ENCODE data around the gene ARMH4. TPM values are rescaled to one million over a fixed set of nuclear protein-coding genes. Genes with fewer than 3 reads are reported as not detected.

ARMH4 gene
- total RNA-seq, 2 donors from 2014 or later, result 17.3 to 30.7 TPM

GRCh38 chr14:58059126-58059525 lies 92.9 kb downstream of the ARMH4 start:
- no peak for DNase-seq
- Histone ChIP-seq H3K9me3 (ENCODE audit: control insufficient read depth, low read length) (no peaks in the 10 kb centered on the region), H3K4me1 (ENCODE audit: control insufficient read depth, insufficient read depth, low read length) (peaks cover 16% of the 10 kb centered on the region), H3K4me3 (ENCODE audit: low read length) (no peak overlapping the region), H3K27ac (ENCODE audit: low read depth, low read length) (no peak overlapping the region), H3K9ac (ENCODE audit: extremely low read depth, low read length, poor library complexity, severe bottlenecking) (no peak overlapping the region), H3K27me3 (ENCODE audit: control insufficient read depth, insufficient read depth, low read length, poor library complexity, severe bottlenecking) (no peaks in the 10 kb centered on the region), H3K36me3 (ENCODE audit: control insufficient read depth, insufficient read depth, low read length) (no peaks in the 10 kb centered on the region)
- Mint-ChIP-seq H3K36me3 (ENCODE audit: low read depth) (peaks cover 2% of the 10 kb centered on the region), H3K27me3 (ENCODE audit: insufficient read depth) (no peaks in the 10 kb centered on the region), H3K27ac (no peak overlapping the region), H3K4me1 (peaks cover 22% of the 10 kb centered on the region), H3K4me3 (no peak overlapping the region), H3K9me3 (no peaks in the 10 kb centered on the region)
- 90 to 95% methylated on average over 2 to 3 of the region's 3 CpGs for WGBS, 2 experiments (ENCODE audit: insufficient coverage in 1 of 2, insufficient read length in 1 of 2)
- TF ChIP-seq CTCF (conservative IDR thresholded peaks at IDR 0.05), result no peak

- Mint-ChIP-seq H3K27ac (no peak overlapping the region), H3K36me3 (ENCODE audit: low read depth) (peaks cover 2% of the 10 kb centered on the region), H3K27me3 (ENCODE audit: insufficient read depth) (no peaks in the 10 kb centered on the region), H3K4me3 (no peak overlapping the region), H3K9me3 (no peaks in the 10 kb centered on the region), H3K4me1 (peaks cover 9% of the 10 kb centered on the region)
- Histone ChIP-seq H3K36me3 (ENCODE audit: control insufficient read depth, insufficient read depth, low read length) (no peaks in the 10 kb centered on the region), H3K4me3 (ENCODE audit: low read length) (no peak overlapping the region), H3K9ac (ENCODE audit: extremely low read depth, low read length, poor library complexity, severe bottlenecking) (no peak overlapping the region), H3K27ac (ENCODE audit: low read depth, low read length) (no peak overlapping the region), H3K9me3 (ENCODE audit: control insufficient read depth, low read length) (no peaks in the 10 kb centered on the region), H3K27me3 (ENCODE audit: control insufficient read depth, insufficient read depth, low read length, poor library complexity, severe bottlenecking) (no peaks in the 10 kb centered on the region), H3K4me1 (ENCODE audit: control insufficient read depth, insufficient read depth, low read length) (peaks cover 7% of the 10 kb centered on the region)
- DNase-seq, result no peak
- TF ChIP-seq CTCF (conservative IDR thresholded peaks at IDR 0.05), result no peak
Measured at GRCh38 chr14:58055497-58056010, 96.5 kb downstream of the ARMH4 start.

GRCh38 chr14:58054100-58054499 lies 97.9 kb downstream of the ARMH4 start:
- Mint-ChIP-seq H3K4me1 (no peaks in the 10 kb centered on the region), H3K9me3 (no peaks in the 10 kb centered on the region), H3K27me3 (ENCODE audit: insufficient read depth) (no peaks in the 10 kb centered on the region), H3K4me3 (no peak overlapping the region), H3K27ac (no peak overlapping the region), H3K36me3 (ENCODE audit: low read depth) (peaks cover 5% of the 10 kb centered on the region)
- Histone ChIP-seq H3K27me3 (ENCODE audit: control insufficient read depth, insufficient read depth, low read length, poor library complexity, severe bottlenecking) (no peaks in the 10 kb centered on the region), H3K9ac (ENCODE audit: extremely low read depth, low read length, poor library complexity, severe bottlenecking) (no peak overlapping the region), H3K27ac (ENCODE audit: low read depth, low read length) (no peak overlapping the region), H3K4me3 (ENCODE audit: low read length) (no peak overlapping the region), H3K9me3 (ENCODE audit: control insufficient read depth, low read length) (no peaks in the 10 kb centered on the region), H3K4me1 (ENCODE audit: control insufficient read depth, insufficient read depth, low read length) (no peaks in the 10 kb centered on the region), H3K36me3 (ENCODE audit: control insufficient read depth, insufficient read depth, low read length) (no peaks in the 10 kb centered on the region)
- no peak for DNase-seq
- WGBS, 2 experiments (ENCODE audit: insufficient coverage in 1 of 2, insufficient read length in 1 of 2), result 75 to 94% methylated on average over 1 to 3 of the region's 3 CpGs
- TF ChIP-seq CTCF (conservative IDR thresholded peaks at IDR 0.05), result no peak
